H1 (cell line): ENCODE data around the gene GTPBP6. TPM values are rescaled to one million over a fixed set of nuclear protein-coding genes. Genes with fewer than 3 reads are reported as not detected.

Experiments
- CBX5 ChIP-seq: fragments of 300-800, 300-1000 bp; sonication (generic); IDR thresholded peaks from 2 replicates; pipeline ENCODE4 v1.7.1; 2016; ENCODE audit warnings: antibody characterized with exemption, low read length, low read depth
- KDM1A ChIP-seq: fragments of 200-600, 300-600 bp; sonication (generic); IDR thresholded peaks from 2 replicates; pipeline ENCODE4 v1.7.1; 2016; ENCODE audit warnings: mild to moderate bottlenecking, low read length, borderline replicate concordance
- MAFK ChIP-seq: IDR thresholded peaks from 2 replicates; pipeline ENCODE4 v1.6.1; 2012; ENCODE audit warnings: low read depth, mild to moderate bottlenecking, improper control_type of control experiment, low read length
- polyA plus RNA-seq, 7 experiments: library from polyadenylated mRNA; depleted of rRNA in 3 of 7; stranded (reverse) in 5 of 7; unstranded in 2 of 7; fragments of >200 nt in 5 of 7; fragments of 200-250 nt in 2 of 7; gene quantifications; 1 replicate in 5 of 7; 2 replicates in 1 of 7; 4 replicates in 1 of 7; pipeline versions ENCODE4 v1.2.1 to v1.2.3, GENCODE V29; 2011 to 2013; ENCODE audit warnings: missing spikeins in 2 of 7, mixed read lengths in 2 of 7
- total RNA-seq: library from RNA; stranded (reverse); fragmentation: NEBNext Ultra II Directional; extraction: Animal tissue kit (Norgen Biotek cat#: 25700); gene quantifications from 2 replicates; pipeline ENCODE4 v1.2.1, GENCODE V29; 2021
- TF ChIP-seq, protein P1 (sequence below): fragments of 300-600 bp; sonication (generic); IDR thresholded peaks from 2 replicates; pipeline ENCODE4 v1.7.1; 2012; ENCODE audit warnings: low read length, moderate library complexity, mild to moderate bottlenecking, inconsistent platforms; ENCODE audit not compliant: insufficient replicate concordance

GTPBP6 gene
- total and polyA plus RNA-seq, 2 of the 8 experiments (the other 6 are each of a cell fraction or from before 2014, with no cell fraction given) = 33.9 to 57.1 TPM

DNA sequence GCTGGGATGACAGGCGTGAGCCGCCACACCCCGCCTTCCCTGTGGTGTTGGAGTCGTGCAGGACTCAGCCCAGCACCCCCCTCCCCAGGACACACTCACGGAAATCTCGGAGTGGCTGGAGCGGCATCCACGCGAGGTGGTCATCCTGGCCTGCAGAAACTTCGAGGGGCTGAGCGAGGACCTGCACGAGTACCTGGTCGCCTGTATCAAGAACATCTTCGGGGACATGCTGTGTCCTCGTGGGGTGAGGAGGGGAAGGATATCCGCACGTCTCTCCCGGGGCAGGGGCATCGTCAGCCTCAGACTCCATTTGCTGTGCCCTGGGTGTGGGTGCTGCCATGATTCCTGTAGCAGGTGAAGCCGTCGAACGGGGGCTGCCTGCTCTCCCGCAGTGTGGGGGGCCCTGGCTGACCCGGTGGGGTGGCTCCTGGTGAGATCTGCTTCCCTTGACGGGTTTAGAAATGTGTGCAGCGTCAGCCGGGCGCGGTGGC is 27.1 kb downstream of the GTPBP6 start (continued):
- TF ChIP-seq, protein P1, sequence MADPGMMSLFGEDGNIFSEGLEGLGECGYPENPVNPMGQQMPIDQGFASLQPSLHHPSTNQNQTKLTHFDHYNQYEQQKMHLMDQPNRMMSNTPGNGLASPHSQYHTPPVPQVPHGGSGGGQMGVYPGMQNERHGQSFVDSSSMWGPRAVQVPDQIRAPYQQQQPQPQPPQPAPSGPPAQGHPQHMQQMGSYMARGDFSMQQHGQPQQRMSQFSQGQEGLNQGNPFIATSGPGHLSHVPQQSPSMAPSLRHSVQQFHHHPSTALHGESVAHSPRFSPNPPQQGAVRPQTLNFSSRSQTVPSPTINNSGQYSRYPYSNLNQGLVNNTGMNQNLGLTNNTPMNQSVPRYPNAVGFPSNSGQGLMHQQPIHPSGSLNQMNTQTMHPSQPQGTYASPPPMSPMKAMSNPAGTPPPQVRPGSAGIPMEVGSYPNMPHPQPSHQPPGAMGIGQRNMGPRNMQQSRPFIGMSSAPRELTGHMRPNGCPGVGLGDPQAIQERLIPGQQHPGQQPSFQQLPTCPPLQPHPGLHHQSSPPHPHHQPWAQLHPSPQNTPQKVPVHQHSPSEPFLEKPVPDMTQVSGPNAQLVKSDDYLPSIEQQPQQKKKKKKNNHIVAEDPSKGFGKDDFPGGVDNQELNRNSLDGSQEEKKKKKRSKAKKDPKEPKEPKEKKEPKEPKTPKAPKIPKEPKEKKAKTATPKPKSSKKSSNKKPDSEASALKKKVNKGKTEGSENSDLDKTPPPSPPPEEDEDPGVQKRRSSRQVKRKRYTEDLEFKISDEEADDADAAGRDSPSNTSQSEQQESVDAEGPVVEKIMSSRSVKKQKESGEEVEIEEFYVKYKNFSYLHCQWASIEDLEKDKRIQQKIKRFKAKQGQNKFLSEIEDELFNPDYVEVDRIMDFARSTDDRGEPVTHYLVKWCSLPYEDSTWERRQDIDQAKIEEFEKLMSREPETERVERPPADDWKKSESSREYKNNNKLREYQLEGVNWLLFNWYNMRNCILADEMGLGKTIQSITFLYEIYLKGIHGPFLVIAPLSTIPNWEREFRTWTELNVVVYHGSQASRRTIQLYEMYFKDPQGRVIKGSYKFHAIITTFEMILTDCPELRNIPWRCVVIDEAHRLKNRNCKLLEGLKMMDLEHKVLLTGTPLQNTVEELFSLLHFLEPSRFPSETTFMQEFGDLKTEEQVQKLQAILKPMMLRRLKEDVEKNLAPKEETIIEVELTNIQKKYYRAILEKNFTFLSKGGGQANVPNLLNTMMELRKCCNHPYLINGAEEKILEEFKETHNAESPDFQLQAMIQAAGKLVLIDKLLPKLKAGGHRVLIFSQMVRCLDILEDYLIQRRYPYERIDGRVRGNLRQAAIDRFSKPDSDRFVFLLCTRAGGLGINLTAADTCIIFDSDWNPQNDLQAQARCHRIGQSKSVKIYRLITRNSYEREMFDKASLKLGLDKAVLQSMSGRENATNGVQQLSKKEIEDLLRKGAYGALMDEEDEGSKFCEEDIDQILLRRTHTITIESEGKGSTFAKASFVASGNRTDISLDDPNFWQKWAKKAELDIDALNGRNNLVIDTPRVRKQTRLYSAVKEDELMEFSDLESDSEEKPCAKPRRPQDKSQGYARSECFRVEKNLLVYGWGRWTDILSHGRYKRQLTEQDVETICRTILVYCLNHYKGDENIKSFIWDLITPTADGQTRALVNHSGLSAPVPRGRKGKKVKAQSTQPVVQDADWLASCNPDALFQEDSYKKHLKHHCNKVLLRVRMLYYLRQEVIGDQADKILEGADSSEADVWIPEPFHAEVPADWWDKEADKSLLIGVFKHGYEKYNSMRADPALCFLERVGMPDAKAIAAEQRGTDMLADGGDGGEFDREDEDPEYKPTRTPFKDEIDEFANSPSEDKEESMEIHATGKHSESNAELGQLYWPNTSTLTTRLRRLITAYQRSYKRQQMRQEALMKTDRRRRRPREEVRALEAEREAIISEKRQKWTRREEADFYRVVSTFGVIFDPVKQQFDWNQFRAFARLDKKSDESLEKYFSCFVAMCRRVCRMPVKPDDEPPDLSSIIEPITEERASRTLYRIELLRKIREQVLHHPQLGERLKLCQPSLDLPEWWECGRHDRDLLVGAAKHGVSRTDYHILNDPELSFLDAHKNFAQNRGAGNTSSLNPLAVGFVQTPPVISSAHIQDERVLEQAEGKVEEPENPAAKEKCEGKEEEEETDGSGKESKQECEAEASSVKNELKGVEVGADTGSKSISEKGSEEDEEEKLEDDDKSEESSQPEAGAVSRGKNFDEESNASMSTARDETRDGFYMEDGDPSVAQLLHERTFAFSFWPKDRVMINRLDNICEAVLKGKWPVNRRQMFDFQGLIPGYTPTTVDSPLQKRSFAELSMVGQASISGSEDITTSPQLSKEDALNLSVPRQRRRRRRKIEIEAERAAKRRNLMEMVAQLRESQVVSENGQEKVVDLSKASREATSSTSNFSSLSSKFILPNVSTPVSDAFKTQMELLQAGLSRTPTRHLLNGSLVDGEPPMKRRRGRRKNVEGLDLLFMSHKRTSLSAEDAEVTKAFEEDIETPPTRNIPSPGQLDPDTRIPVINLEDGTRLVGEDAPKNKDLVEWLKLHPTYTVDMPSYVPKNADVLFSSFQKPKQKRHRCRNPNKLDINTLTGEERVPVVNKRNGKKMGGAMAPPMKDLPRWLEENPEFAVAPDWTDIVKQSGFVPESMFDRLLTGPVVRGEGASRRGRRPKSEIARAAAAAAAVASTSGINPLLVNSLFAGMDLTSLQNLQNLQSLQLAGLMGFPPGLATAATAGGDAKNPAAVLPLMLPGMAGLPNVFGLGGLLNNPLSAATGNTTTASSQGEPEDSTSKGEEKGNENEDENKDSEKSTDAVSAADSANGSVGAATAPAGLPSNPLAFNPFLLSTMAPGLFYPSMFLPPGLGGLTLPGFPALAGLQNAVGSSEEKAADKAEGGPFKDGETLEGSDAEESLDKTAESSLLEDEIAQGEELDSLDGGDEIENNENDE = no peak
- TF ChIP-seq KDM1A = no peak
- TF ChIP-seq CBX5 = no peak
- TF ChIP-seq MAFK = no peak
